GM19351 (cell line): ENCODE measurements around the gene TMEM240.

ENCODE experiments used
- ATAC-seq: cut with Tn5 transposase; IDR thresholded peaks from one replicate; pipeline ENCODE4 v1.9.1; 2021; ENCODE audit warnings: mild to moderate bottlenecking, moderate library complexity; ENCODE audit not compliant: unreplicated experiment

TMEM240 gene

DNA sequence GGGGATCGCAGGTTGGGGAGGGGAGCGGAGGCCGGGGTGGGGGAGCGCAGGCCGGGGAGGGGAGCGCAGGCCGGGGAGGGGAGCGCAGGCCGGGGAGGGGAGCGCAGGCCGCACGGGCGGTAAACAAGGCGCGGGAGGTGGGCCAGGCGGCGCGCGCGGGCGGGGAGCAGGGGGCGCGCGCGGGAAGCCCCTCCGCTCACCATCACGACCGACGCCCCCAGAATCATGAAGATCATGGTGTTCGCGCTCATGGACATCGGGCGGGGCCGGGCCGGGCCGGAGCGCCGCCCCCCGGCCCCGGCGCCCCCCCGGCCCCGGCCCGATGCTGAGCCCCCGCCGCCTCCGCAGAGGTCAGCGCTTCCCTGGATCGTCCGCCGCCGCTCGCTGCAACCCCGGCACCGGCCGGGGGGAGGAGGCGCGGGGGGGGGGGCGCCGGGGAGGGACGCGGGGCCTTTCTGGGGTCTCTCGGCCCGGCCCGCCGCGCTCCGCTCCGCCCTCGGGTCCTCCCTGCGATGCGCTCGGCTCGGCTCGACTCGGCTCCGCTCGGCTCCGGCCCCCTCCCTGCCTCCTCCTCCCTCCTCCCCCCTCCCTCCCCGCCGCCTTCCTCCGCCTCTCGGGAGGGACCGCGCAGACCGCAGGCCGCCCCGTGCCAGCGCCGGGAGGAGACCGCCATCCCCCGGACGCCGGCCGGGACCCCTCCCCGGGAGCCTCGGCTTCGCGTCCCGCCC is at the start of gene TMEM240:
TSS of gene TMEM240 (minus strand) at position 535 of the 728 bp plus-strand sequence. CDS start at position 257, 278 bp downstream.
- ATAC-seq: no peak

DNA sequence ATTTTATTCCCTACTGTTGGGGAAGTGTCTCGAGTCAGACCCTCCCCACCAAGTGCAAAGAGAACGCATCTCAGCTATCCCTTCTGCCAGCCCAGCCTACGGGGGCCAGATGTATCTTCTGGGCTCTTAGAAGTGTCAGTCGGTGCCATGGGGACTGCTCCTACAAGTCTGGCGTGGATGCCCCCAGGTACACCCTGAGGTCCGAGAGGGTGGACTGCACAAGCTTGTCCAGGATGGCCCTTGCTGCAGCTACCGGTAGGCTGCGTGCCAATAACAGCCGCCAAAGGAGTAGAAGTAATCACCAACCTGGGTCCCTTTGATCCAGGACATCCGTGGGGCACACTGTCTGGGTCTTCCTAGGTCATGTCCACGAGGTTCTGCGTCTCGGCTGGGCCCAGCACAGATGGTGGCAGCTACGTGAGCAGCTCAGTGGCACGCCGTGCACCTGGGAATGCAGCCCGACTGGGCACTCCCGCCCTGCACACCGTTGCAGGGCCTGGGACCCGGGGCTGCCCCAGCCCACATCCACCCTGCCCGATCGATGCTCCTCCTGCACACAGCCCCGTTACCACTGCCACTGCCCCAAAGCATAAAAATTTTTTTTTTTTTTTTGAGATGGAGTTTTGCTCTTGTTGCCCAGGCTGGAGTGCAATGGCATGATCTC is 43.1 kb upstream of the TMEM240 start:
- no peak for ATAC-seq

GRCh38 chr1:1582585-1583346 is 42.3 kb upstream of the TMEM240 start:
- no peak for ATAC-seq

DNA sequence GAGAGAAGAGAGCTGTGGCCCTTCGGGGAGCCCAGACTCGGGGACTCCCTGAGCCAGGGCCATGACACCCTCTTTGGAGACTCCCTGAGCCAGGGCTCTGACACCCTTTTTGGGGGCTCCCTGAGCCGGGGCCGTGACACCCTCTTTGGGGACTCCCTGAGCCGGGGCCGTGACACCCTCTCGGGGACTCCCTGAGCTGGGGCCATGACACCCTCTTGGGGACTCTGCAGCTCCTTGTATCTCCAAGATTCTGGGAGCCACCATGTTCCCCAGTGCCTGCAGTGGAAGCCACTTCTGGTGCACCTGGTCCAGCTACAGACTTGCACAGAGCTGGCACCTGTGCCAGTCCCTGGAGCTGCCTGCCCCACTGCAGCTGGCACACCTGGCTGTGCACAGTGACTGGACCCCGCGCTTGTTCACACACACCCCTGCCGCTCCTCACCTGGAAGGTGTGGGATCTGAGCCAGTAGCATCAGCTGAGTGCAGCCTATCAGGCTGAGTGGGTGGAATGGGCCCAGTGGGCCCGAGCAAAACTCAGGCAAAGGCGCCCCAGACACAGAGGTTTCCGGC is 38.0 kb upstream of the TMEM240 start:
- no peak for ATAC-seq

DNA sequence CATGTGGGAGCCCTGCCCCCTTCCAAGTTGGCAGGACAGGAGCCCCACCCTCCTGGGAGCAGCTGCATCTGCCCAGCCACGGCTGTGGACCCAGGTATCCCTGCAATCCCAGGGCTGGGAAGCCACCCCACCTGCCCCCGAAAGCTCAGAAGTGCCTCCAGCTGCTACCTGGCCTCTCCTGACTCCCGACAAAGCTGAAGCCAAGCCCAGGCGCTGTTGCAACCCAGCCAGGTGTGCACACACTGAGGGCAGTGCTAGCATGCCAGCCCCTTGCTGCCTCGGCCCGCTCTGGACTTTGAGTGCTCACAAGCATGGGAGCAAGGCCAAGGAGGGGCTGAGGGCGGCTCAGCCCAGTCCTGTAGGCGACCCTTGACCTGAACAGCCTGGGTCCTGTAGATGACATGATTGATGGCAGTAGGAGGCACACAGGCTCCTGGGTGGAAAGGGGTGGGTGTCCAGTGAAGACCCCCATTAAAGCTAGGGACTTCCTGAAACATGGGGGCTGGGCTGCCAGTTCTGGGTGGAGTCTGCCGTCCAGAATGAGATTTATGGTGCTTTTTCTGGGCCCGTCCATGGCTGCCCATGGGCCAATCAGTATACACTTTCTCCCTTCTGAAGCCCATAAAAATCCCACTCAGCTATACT is 37.1 kb upstream of the TMEM240 start:
- ATAC-seq: no peak

DNA sequence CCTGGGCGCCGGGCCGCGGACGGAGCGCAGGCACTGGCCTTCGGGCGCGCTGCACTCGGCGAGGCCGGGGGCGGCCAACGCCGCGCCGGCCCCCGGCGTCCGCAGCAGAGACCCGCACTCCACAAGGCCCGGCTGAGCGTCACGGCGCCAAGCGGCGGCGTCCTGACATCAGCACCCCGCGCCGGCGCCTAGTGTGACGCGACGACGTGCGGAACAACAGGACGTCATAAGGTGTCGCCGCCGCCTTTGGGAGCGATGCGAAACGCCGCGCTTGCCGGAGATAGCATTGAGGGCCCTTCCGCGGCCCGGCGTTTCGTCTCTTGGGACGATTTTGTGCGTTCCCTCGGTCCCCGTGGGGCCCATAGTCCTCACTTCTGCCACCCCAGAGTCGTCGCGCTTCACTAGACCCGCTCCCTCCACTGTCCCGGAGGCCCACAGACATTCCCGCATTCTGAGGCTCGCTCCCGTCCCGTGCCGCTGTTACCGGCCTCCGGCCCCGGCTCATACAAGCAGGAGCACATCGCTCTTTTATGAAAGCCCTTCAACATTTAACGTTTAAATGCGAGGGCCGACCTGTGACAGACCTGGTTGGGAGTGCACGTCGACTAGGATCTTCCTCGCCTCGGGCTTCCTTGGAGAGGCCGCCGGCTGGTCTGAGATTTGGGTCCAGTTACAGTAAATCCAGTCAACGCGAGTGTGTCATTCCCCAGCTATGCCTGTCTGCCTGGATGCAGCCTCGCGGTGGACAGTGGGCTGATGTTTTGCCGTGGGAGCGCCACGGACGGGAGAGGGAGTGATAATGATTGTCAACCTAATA is 34.5 kb upstream of the TMEM240 start, which contains the start of gene SSU72:
TSS of gene SSU72 (minus strand) at position 143 of the 817 bp plus-strand sequence. CDS start 306 bp downstream, outside the sequence.
- peak; percentile 86 for ATAC-seq

GRCh38 chr1:1573843-1574720 is 33.7 kb upstream of the TMEM240 start:
- ATAC-seq: peak; percentile 65

- no peak for ATAC-seq
These were observed 28.9 kb upstream of the TMEM240 start for GRCh38 chr1:1569341-1569740.

- no peak for ATAC-seq
These were observed 27.5 kb upstream of the TMEM240 start for GRCh38 chr1:1567891-1568291.

DNA sequence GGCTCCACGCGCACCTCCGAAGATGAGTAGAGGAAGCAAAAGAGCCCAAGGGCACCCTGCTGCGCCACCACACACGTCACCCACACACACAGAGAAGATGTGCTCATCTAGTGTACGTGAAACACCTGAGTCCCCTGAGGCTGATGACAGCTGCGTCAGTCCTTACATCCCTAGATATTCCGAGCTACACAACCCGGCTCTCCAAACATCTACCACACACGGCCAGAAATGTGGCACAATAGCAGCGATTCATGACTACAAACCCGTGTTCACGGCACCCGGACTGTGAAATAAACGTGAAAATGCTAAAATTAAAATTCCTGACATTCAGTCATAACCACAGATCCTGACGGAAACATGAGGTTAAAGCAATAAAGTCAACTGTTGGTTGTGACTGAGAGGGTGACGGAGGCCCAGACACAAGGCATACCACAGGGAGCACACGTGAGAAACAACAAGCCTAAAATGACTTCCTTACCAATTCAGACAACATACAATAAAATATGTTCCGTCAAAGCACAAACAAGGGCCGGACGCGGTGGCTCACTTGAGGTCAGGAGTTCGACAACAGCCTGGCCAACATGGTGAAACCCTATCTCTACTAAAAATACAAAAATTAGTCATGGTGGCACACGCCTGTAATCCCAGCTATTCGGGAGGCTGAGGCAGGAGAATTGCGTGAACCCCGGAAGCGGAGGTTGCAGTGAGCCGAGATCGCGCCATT is 26.9 kb upstream of the TMEM240 start:
- no peak for ATAC-seq

DNA sequence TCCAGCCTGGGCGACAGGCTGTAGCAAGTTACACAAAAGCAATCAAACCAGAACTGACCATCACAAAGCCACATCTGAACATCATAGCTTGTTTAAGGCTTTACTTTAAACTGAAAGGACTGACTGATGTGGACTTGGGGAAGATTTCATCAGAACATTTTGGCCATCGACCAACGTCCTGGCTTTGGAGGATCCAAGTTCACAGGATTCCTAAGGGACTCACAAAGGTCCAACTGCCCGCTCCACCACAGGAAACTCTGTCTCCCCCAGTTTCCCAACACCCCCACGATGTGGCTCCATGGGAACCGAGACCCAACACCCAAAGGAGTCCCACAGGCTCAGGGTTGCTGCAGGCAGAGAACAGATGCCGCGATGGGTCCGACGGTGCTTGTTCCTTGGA is 24.9 kb upstream of the TMEM240 start:
- ATAC-seq: no peak

GRCh38 chr1:1564268-1564667 is 23.8 kb upstream of the TMEM240 start:
- ATAC-seq: no peak

GRCh38 chr1:1563688-1564087 is 23.3 kb upstream of the TMEM240 start:
- no peak for ATAC-seq

DNA sequence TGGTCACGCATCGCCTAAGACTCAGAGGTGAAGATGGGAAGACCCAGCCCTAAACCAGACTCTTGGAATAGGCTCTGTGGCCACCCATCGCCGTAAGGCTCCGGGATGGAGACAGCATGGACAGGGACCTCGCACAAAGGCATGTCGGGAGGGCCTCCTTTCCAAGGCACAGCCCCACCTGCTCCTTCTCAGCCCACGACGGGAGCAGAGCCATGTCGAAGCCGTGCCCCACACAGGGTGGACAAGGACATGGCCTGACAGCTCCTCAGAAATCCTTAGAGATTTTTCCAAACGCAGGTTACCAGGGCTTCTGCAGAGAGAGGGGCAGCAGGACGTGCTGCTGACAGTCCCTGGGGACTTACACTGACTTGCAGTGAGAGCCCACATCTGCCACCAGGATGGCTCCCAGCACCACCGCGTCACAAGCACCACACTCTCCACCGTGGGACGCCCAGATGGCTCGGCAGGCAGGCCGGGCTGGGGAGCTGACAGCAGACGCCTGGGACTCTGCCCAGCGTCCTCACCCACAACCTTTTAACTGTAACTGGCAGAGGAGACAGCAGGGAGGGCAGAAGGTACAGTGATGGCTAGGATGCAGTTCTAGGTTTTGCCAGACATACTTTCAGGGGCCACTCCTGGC is 22.3 kb upstream of the TMEM240 start:
- no peak for ATAC-seq

- no peak for ATAC-seq
These were observed 21.5 kb upstream of the TMEM240 start for GRCh38 chr1:1561801-1562470.

GRCh38 chr1:1560178-1560577 is 19.8 kb upstream of the TMEM240 start:
- ATAC-seq: no peak

- no peak for ATAC-seq
These were observed 18.6 kb upstream of the TMEM240 start for GRCh38 chr1:1559066-1559465.
